ENCODE data around the gene ATPAF2.
"Not testable (repeated sequence)": the region's sequence is repeated elsewhere in the genome, so short reads cannot be mapped to it uniquely, and the experiment has no call there.

The ATPAF2 gene

DNA sequence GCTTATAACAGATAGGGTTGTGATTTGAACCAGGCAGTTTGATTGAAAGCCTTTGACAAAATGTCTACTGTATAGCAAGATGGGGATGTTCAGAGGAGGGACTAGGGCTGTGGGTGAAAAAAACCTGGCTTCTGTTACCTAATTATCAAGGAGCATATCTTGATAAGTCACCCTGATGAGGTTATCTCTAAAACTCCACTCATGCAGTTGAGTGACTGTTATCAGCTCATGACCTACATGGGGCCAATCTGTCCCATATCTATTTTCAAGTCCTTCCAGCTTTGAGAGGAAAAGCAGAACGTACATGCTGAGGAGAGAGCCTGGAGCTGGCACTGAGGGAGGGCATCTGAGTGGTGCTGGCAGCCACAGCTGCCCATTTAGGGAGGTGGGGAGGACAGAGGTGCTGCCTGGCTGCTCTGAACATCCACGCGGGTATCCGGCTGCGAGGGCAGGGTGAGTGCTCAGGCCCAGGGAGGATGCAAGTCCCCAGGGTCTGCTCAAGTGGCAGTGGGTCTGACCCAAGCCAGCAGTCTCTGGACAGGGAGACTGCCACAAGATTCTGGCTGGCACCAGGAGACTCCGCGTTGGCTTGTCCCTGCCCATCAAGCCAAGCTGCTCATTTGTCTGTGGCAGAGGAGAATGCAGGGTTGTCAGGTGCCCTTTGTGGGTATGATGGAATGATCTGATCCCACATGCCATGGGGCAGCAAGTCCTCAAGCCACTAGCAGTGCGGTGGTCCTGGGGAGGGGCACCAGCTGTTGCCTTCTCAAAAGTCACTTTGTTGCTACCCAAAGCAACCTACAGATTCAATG, 29.2 kb downstream of the ATPAF2 start:
- no peak for DNase-seq (ENCODE audit: low read depth, low spot score)

DNA sequence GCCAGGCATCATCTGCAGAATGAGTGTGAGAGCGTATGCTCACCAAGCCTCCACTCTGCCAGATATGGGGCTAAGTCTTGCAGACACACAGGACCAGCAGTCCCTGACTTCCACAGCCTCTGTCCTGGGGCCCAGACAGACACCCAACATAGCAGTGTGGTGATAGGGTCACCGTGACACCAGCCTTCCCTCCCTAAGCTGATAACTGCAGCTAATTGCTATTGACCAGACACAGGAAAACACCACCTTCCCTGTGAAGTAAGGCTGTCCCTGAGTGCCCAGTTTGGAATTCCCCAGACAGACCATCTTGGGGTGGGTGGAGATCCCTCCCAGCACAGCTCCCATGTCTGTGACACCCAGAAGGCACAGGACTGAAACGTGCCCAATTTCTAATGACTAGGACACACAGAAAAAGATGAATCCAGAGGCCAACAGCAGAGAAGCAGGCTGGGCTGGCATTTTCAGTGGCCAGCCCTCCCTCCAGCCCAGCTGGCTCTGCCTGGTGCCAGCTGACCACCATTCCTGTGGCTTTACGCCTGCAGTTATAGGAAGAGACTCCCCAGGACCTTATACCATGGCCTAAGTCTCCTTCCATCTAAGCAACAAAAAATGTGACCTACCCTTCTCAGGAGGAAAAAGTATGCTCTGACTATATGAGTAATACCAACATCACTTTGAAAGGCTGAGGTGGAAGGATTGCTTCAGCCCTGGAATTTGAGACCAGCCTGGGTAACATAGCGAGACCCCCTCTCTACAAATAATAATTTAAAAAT, 30.3 kb downstream of the ATPAF2 start:
- no peak for DNase-seq (ENCODE audit: low read depth, low spot score)

DNA sequence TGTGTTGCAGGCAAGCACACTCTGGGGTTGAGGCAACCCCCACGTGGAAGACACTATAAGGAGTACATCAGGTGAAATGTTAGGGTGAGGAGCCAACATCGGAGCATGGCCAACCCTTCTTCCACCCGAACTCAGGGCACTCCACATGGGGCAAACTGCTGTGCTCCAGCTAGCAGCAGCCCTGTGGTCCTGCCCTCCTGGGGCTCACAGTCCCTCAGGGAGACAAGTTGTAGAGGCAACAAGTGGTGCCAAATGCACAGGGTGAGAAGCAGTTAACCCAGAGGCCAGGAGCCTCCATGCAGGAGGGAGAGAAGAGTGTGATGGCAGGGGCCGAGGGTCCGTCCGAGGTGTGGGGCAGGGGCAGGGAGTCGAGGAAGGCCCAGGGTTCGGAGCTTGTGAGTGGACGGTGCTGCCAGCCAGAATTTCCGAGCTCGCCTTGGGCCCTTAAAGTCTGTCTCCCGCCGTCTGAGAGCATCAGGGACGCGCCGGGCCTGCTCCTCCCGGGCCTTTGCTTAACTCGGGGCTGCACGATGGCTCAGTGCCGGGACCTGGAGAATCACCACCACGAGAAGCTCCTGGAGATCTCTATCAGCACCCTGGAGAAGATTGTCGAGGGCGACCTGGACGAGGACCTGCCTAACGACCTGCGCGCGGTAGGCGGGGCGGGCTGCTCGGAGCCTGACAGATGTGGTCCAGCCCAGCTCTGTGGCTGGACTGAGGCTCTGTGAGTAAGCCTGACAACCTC, 32.3 kb downstream of the ATPAF2 start:
- no peak for DNase-seq (ENCODE audit: low read depth, low spot score)

DNA sequence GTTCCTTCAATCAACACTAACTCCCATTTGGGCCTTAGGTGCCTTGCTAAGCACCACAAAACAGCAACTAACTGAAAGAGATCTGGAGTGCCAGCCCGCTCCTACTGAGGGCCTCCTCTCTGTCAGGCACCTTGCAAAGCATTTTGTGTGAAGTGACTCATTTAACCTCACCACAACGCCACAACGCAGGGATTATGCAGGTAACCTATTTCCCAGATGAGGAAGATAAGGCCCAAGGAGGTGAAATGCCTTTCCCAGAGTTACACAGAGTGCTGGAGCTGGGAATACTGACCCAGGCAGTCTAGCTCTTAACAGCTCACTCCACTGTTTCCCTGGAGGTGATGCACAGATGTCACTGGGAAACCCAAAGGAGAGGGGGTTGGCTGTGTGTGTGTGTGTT, 33.5 kb downstream of the ATPAF2 start:
- DNase-seq (ENCODE audit: low read depth, low spot score): no peak

DNA sequence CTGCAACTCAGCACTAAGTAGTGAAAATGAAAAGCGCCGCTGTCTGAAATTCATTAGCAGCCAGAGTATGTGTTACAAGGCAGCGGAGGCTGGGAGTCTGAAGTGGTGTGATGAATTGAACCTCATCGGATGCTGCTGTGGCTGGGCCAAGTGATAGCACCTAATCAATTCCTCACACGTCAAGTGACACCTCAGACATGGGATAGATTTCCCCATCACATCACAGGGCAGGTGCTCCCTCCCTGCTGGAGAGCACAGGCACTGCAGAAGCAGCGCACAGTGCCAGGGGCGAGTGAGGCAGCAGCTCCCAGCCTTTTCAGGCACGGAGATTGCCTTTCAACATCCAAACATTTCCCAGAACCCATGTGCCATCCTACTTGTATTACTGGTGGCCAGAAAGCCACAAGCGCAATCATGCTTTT, 34.1 kb downstream of the ATPAF2 start:
- DNase-seq (ENCODE audit: low read depth, low spot score): no peak

DNA sequence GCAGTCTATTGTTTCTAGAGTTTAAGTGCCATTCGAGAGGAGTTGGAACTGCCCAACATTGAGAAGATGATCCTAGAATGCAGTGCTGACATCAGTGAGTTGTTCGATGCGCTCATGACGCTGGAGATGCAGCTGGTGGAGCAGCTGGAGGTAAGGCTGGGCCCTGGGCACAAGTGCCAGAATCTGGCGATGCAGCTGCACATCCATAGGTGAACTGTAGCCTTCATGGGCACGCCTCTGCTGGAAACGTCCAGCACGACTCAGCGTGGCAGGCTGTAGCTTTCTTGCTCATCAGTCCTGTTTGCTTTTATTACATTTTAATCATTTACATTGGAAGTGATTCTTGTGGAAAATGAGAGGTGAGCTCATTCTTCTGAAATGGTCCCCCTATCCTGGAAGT, 34.6 kb downstream of the ATPAF2 start:
- no peak for DNase-seq (ENCODE audit: low read depth, low spot score)

DNA sequence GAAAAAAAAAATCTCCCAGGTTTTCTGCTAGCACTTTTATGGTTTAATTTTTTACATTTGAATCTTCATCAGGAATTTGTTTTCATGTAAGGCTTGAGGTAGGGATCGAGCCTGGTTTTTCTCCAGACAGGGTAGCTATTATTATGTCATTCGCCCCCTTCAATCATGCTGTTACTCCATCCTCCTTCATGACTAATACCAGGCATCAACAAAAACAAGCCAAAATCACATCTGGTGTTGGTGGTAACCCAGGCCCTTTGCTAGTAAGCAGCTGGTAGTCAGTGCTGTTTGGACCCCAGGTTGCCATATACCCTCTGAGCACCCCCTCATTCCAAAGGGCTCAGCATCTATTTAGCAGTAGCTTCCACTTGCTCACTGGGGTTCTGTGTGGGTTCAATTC, 36.8 kb downstream of the ATPAF2 start:
- no peak for DNase-seq (ENCODE audit: low read depth, low spot score)

DNA sequence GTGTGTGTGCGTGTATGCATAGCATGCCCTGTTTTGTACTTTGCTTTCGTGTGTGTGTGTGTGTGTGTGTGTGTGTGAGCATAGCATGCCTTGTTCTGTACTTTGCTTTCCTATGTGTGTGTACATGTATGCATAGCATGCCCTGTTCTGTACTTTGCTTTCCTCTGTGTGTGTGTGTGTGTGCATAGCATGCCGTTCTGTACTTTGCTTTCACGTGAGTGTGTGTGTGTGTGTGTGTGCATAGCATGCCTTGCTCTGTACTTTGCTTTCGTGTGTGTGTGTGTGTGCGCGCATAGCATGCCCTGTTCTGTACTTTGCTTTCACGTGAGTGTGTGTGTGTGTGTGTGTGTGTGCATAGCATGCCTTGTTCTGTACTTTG, 38.9 kb downstream of the ATPAF2 start:
- no peak for DNase-seq (ENCODE audit: low read depth, low spot score)

DNA sequence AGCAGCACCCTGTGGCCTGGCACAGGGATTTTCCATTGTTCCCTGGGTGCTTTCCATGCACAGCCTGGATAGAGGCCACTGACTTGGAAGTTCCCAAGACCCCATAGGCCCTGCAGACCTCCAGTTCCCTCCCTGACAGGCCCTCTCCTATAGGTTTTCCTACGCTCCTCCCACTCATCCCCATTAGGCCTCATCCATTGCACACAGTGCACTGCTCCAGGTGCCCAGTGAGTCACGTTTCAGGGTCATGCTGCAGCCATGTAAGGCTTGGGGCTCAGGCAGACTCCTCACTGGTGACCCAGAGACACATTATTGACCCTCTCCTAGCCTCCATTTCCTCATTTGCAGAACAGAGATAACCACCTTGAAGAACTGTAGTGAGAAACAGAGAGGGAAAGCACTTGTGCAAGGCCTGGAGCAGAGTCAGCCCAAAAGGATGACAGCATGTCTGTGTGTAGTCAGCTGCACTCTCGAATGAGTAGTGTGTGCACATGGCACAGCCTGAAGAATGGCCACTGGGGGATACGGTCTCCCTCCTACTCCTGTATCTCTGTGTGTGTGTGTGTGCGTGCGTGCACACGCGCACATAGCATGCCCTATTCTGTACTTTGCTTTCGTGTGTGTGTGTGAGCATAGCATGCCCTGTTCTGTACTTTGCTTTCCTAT, 39.5 kb downstream of the ATPAF2 start:
- no peak for DNase-seq (ENCODE audit: low read depth, low spot score)

DNA sequence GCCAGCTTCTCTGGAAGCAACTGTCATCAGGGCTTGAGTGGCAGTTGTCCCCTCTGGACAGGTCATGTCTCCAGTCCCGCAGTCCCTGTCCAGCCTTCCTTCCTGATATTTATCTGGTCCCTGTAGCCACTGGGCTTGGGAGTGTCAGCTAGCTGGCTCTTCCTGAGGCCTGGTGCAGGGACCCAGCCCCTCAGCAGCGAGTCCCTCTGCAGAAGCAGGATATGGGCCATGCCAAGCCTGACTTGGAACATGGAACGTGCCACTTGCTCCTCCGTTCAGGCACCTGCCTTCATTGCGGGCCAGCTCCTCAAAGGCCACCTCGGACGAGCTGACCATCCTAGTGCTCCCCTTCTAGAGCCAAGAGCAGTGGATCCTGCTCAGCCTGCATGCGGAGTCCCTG, 40.0 kb downstream of the ATPAF2 start:
- no peak for DNase-seq (ENCODE audit: low read depth, low spot score)

DNA sequence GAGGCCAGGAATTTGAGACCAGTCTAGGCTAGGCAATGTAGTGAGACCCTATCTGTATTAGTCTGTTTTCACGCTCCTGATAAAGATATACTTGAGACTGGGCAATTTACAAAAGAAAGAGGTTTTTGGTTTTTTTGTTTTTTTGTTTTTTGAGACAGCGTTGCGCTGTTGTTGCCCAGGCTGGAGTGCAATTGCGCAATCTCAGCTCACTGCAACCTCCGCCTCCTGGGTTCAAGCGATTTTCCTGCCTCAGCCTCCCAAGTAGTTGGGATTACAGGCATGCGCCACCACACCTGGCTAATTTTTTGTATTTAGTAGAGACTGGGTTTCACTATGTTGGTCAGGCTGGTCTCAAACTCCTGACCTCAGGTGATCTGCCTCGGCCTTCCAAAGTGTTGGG, 43.1 kb downstream of the ATPAF2 start:
- DNase-seq (ENCODE audit: low read depth, low spot score): not testable (repeated sequence)

DNA sequence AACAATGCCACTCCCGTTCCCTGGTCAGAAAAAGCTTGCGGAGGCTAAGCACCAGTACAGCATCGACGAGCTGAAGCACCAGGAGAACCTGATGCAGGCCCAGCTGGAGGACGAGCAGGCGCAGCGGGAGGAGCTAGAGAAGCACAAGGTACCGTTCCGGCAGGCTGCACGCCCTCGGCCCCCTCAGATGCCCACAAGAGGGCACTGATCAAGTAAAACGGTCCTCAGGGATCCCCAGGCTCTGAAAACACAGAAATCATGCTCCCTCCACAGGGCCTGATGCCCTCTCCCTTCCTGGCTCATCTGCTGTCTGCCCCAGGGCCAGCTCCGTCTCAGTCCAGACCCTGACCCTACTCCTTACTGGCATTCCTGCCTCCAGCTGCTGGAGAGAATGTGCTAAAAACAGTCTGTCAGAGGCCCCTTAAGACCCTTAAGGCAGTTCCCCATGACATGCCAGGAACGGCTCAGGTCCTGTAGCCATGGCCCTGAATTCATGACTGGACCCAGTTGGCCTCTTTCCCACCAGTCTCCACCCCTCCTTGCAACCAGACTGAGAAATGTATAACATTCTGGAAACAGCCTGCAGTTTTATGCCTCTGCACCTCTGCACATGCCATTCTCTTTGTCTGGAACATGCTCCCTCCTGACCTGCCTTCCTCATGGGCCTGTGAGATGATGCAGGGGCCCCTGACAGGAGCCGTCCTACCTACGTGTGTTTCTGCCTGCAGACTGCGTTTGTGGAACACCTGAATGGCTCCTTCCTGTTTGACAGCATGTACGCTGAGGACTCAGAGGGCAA, 44.5 kb downstream of the ATPAF2 start:
- no peak for DNase-seq (ENCODE audit: low read depth, low spot score)

DNA sequence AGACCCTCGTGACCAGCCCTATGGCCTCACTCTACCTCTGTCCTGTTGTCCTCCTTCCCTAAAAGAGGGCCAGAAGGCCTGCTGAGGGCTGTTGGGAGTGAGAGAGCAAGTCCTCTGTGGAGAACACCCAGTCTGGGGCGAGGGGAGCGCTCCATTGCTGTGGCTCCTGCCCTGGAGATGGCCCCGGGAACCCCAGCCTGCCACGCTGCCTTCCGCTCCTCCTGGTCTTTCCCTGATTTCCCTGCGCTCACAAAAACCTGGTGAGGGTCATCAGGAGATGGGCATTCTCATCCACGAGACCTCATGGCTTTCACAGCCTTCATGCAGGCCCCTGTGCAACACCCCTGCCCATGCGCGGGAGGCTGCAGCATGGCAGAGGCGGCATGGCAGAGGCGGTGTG, 45.1 kb downstream of the ATPAF2 start:
- no peak for DNase-seq (ENCODE audit: low read depth, low spot score)

DNA sequence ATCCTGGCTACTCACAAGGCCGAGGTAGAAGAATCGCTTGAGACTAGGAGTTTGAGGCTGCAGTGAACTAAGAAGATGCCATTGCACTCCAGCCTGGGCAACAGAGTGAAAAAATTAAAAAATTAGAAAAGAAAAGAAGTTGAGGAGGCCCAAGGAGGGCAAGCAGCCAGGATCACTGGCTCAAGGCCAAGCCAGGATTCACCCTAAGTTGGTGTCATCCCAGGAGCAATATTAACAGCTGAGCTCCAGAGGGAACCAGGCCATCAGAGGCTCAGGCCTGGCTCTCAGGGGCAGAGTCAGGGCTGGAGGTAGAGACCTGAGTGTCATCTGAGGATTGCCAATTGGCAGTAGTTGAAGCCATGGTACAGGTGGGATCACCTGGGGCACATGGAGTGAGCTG, 45.6 kb downstream of the ATPAF2 start:
- DNase-seq (ENCODE audit: low read depth, low spot score): no peak

DNA sequence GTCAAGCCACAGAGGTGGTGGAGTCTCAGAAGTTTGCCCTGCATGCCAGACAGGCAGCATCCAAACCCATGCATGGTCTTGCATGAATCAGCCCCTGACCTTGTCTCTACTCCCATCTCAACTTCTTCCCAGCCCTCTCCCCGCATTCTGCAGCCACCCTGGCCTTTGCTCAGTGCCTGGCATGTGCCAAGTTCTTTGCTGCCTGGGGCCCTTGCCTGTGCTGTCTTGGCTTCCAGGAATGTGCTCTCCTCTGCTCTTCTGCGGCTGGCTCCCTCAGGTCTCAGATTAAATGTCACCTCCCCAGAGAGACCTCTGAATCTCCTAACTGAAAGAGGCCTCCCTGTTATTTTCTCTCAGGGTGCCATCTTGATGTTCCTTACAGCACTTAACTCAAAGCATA, 48.7 kb downstream of the ATPAF2 start:
- DNase-seq (ENCODE audit: low read depth, low spot score): no peak

DNA sequence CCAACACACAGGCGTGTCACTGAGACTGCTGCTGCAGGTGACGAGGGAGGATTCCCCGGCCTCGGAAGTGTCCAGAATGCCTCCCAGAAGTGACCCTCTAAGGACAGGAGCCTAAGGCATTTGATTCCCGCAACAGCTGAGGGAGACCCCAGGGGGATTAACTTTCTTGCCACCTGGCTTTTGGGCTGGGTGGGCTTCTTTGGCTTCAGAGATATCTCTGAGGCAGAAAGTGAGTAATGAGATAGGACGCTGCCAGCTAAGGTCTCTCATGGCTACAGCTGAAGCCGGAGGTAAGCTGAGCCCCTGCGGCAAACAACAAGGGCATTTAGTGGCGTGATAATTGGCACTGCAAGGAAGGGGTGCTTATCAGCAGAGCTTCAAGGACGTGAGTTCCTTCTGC, 49.4 kb downstream of the ATPAF2 start:
- DNase-seq (ENCODE audit: low read depth, low spot score): no peak

DNA sequence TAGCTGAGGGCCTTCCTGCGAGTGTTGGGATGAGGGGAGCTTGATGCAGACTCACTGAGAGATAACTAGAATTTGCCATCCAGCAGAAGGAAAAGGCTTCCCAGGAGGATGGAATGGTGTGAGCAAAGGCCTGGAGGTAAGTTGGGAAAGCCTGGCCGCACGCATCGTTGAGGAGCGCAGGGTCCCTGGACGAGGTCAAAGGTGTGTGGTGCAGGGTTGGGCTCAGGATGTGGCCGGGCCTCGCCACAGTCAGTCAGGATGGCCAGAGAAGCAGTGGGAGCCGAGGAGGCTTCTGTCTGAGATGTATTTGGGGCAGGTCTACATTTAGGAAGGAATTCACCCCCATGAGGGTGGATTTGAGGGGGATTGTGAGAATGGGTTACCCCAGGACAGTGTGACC, 49.9 kb downstream of the ATPAF2 start:
- DNase-seq (ENCODE audit: low read depth, low spot score): no peak

DNA sequence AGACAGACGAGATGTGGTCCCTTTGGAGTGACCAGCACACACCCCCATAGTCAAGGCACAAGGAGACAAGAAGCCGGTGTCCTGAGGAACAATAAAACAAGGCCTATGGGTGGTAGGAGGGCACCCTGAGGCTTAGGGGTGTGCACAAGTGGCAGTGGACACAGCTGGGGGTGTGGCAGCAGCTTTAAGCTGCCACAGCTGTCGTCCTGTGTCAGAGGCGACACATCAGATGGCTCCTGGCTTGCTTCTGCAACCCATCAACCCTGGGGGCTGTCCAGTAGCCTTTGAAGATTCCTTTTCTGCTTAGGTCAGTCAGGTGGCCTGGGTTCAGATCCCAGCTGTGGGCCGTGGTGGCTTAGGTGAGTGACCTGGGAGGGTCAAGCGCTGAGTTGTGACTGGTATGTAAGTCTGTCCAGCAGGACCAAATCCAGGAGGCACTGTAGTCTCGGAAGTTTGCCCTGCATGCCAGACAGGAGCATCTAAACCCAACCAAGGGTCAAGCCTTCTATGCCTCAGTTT, 50.5 kb downstream of the ATPAF2 start:
- no peak for DNase-seq (ENCODE audit: low read depth, low spot score)

DNA sequence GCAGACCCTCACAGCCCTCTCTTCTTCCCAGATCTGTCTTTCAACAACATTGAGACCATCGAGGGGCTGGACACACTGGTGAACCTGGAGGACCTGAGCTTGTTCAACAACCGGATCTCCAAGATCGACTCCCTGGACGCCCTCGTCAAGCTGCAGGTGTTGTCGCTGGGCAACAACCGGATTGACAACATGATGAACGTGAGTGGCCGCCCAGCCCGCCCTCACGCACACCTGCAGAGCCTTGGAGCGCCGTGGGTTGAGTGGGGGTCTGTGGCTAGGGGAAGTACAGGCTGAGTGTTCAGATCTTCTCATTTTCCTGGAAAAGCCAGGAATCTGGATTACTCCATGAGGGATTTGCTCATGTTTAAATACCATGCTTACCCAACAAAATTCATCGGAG, 51.1 kb downstream of the ATPAF2 start:
- no peak for DNase-seq (ENCODE audit: low read depth, low spot score)

DNA sequence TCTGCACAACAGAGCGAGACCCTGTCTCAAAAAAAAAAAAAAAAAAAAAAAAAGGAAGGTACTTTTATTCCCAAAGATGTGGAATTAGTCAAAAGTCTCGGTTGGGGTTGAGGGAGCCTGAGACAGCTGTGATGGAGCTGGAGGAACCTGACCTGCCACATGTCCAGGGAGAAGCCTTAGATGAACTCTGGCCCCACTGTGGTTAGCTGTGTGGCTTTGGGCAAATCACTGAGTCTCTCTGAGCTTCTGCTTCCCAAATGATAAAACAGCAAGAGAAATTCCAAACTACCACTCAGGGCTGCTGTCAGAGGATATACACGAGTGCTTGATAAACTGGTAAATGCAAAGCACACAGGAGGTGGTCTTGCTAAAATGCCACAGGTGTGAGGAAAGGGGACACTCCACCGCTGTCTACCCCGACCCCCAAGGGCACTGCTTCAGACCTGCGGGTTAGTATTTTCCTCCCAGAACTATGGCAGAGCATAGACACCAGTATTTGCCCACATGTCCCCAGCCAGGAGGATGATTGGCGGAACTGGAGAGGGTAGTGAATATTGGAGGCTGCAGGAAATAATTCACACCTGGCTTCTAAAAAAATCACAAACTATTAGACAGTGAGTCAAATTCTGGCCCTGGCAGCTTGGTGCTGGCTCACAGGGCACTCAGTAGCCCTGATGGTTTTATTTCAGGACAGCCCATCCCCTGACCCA, 51.6 kb downstream of the ATPAF2 start:
- no peak for DNase-seq (ENCODE audit: low read depth, low spot score)
